ENCODE results near the gene TMPRSS7. TPM values are rescaled to one million over a fixed set of nuclear protein-coding genes. Genes with fewer than 3 reads are reported as not detected.

TMPRSS7 gene
- total and polyA plus RNA-seq, 2 of the 8 experiments (the other 6 are each of a cell fraction or from before 2014, with no cell fraction given): not detected

DNA sequence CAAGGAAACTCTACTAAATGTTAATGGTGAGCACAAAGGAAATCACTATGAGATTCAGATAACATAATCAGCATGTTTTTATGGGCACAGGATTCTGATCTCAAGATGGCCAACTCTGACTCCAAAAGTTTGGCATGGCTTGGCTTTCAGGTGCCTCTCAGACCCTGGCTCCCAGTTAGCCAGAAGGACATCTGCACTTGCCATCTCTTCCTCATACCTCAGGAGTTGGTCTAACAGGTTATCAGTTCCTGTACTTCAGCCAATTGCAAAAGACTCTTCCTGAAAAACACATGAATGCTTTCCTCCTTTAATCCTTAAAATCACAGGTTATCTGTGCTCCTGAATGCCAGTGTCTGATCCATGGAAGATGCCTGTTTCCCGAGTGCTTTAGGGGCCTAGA lies 25.0 kb downstream of the TMPRSS7 start (continued):
- TF ChIP-seq RBBP5 (IDR thresholded peaks at IDR 0.05; ENCODE audit: borderline replicate concordance, low read depth, low read length) (no peak), TAF1 (IDR thresholded peaks at IDR 0.05; ENCODE audit: low read depth, low read length) (no peak), EZH2 (IDR thresholded peaks at IDR 0.05; ENCODE audit: low read depth, low read length, severe bottlenecking) (no peak), SIN3A (conservative IDR thresholded peaks at IDR 0.05 in 1 of 2, IDR thresholded peaks at IDR 0.05 in 1 of 2; ENCODE audit: low read depth in 1 of 2, low read length in 2 of 2) (no peak)
